Measurements from ENCODE around the gene QRFP. TPM values are rescaled to one million over a fixed set of nuclear protein-coding genes. Genes with fewer than 3 reads are reported as not detected.

Gene QRFP
- total RNA-seq, 1 donor from 2014 or later, result not detected

DNA sequence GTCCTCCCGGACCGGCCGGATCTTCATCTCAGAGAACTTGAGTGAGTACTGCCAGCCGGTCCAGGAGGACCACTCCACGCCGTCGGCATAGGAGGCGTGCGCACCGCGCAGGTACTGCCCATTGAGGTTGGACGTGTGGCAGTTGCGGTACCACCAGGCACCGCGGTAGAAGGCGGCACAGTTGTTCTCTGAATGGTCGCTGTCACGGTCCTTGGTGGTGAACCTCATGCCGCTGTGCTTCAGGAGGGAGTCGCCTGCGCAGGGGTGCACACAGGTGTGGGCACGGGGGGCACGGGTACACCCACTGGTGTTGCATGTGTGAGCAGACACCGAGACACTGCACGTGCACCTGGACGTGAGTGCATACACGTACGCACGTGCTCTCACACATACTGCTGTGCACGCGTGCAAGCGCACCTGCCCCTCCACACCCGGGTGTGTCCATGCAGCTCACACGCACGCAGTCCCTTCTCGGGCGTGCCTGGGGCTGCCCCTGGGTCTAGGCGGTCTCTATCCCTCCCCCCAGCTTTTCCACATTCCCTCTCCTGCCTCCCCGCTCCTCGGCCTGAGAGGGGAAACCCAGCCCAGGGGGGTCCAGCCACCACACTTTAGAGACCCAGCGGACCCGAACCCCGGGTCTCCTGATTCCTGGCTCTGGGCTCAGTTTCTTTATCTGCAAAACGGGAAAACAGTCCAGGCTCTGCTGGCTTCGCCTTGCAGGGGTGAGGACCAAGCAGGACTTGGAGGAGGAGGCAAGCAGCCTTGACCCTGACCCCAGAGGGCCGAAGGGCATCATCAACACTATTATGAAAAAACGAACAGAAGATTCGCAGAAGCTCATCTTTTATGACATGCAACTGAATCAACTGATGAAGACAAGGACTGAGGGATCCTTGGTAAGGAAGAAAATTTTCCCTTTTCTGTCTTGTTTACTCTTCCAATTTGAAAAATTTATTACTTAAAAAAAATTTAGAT, 7.7 kb upstream of the QRFP start:
- Histone ChIP-seq H3K27me3 (ENCODE audit: low read depth) (peaks cover 71% of the 10 kb centered on the region), H3K4me3 (no peak overlapping the region), H3K36me3 (no peaks in the 10 kb centered on the region), H3K4me1 (peaks cover 4% of the 10 kb centered on the region), H3K27ac (replicated peaks) (no peak overlapping the region), H3K9me3 (replicated peaks) (no peaks in the 10 kb centered on the region)
- no peak for DNase-seq
- intact Hi-C loops (cut with micrococcal nuclease), result no loop called here
- TF ChIP-seq, protein P1, sequence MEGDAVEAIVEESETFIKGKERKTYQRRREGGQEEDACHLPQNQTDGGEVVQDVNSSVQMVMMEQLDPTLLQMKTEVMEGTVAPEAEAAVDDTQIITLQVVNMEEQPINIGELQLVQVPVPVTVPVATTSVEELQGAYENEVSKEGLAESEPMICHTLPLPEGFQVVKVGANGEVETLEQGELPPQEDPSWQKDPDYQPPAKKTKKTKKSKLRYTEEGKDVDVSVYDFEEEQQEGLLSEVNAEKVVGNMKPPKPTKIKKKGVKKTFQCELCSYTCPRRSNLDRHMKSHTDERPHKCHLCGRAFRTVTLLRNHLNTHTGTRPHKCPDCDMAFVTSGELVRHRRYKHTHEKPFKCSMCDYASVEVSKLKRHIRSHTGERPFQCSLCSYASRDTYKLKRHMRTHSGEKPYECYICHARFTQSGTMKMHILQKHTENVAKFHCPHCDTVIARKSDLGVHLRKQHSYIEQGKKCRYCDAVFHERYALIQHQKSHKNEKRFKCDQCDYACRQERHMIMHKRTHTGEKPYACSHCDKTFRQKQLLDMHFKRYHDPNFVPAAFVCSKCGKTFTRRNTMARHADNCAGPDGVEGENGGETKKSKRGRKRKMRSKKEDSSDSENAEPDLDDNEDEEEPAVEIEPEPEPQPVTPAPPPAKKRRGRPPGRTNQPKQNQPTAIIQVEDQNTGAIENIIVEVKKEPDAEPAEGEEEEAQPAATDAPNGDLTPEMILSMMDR (IDR thresholded peaks at IDR 0.05; ENCODE audit: borderline replicate concordance), result no peak

GRCh38 chr9:130903194-130904069, 6.8 kb upstream of the QRFP start:
- Histone ChIP-seq H3K4me1 (peaks cover 4% of the 10 kb centered on the region), H3K27ac (replicated peaks) (no peak overlapping the region), H3K9me3 (replicated peaks) (no peaks in the 10 kb centered on the region), H3K27me3 (ENCODE audit: low read depth) (peaks cover 71% of the 10 kb centered on the region), H3K36me3 (no peaks in the 10 kb centered on the region), H3K4me3 (no peak overlapping the region)
- no peak for DNase-seq
- intact Hi-C loops (cut with micrococcal nuclease), result no loop called here
- TF ChIP-seq, protein P1 (IDR thresholded peaks at IDR 0.05; ENCODE audit: borderline replicate concordance), result no peak

DNA sequence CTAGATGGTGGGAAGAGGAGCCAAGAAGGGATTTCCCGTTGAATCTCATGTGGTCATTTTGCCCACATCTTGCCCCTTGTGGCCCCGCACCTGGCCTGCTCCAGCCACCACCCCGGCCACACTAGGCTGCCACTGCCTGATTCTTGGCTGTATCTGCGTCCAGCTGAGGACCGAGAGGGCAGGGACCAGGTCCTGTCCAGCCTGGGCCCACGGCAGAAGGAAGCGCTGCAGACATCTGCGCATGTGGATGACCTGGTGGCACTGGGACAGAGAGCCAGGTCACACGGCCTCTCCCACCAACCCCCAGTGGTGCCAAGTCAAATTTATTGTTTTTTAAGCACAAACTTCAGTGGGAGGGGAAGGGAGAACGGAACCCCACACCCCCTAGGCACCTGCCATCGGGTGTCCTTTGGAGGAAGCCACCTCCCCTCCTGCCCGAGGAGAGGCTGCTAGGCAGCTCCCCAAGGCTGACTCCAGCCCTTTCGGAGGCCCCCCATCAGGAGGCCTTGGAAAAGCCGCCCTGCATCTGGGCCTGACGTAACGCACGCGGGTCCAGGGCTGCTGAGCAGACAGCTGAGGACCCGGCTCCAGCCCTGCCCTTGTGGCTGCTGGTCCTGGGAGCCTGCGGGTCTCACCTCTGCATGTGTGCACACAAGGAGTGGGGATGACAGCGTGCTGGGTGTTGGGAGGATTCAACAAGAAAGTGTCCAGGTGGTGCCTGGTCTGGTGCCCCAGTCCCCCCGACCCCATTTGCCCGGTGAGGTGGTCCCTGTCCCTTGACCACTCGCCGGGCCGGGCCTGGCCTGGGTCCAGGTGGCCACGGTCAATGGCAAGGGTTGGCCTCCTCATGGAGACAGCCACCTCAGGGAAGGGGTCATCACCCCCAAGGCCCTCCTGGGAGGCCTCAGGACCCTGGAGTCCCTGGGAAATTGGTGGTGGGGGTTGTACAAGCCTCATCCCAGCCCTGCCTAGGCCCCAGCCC, 5.9 kb upstream of the QRFP start:
- Histone ChIP-seq H3K27ac (replicated peaks) (no peak overlapping the region), H3K4me3 (no peak overlapping the region), H3K9me3 (replicated peaks) (no peaks in the 10 kb centered on the region), H3K4me1 (peaks cover 4% of the 10 kb centered on the region), H3K36me3 (no peaks in the 10 kb centered on the region), H3K27me3 (ENCODE audit: low read depth) (peaks cover 75% of the 10 kb centered on the region)
- no peak for DNase-seq
- TF ChIP-seq, protein P1 (IDR thresholded peaks at IDR 0.05; ENCODE audit: borderline replicate concordance), result no peak
- intact Hi-C loops (cut with micrococcal nuclease), result no loop called here

DNA sequence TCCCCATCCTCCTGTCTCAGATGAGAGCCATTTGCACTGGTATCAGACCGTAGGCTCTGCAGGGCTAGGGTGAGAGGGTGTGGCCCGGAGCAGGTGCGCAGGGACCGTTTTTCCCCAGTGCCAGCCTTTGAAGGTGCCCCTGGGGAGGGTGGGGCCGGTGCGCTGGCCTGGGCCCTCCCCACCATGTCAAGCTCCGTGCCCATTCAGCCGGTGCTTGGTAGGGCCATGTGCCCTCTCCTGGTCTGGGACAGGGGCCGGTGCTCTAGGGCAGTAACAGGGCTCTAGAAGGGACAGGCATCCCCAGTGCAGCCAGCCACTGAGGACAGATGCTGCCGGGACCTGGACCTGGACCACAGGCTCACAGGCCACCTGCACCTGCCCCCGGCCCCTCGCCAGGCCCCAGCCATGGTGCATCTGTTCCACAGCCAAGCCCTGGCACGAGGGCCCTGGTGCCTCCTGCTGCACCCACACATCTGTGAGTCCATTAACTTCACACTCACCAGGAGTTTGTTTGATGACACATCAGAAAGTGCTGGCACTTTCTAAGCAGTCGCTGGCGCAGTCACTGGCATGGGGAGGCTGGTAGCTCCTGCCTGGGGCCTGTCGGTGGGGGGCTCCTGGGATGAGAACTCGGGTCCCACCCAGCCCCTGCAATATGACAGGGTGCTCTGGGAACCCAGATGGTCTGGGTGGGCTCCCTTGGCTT, 5.0 kb upstream of the QRFP start:
- H3K4me1 ChIP-seq, result peaks cover 4% of the 10 kb centered on the region
- H3K4me3 ChIP-seq, result no peak overlapping the region
- TF ChIP-seq, protein P1 (IDR thresholded peaks at IDR 0.05; ENCODE audit: borderline replicate concordance), result no peak
- DNase-seq, result no peak
- no peaks in the 10 kb centered on the region for H3K36me3 ChIP-seq
- intact Hi-C loops (cut with micrococcal nuclease), result no loop called here
- no peaks in the 10 kb centered on the region for H3K9me3 ChIP-seq (replicated peaks)
- H3K27ac ChIP-seq (replicated peaks), result no peak overlapping the region
- H3K27me3 ChIP-seq (ENCODE audit: low read depth), result peaks cover 68% of the 10 kb centered on the region
